Esophagus (tissue), 2 donors: ENCODE data around the gene EMP1. TPM values are rescaled to one million over a fixed set of nuclear protein-coding genes. Genes with fewer than 3 reads are reported as not detected.

Source experiments
- H3K27ac ChIP-seq, 2 donors: one replicate each; pipeline ENCODE4 v1.5.1; 2013; ENCODE audit warnings: low read depth in 2 of 2, mild to moderate bottlenecking in 2 of 2, inconsistent platforms in 1 of 2, low read length in 1 of 2, moderate library complexity in 1 of 2
- H3K27me3 ChIP-seq, 2 donors: one replicate each; pipeline ENCODE4 v1.6.1; 2013; ENCODE audit warnings: low read length in 2 of 2, control low read depth in 1 of 2, mild to moderate bottlenecking in 1 of 2; ENCODE audit not compliant: insufficient read depth in 2 of 2, control insufficient read depth in 1 of 2
- H3K36me3 ChIP-seq, 2 donors: one replicate each; pipeline ENCODE4 v1.6.1; 2013; ENCODE audit warnings: low read length in 1 of 2; ENCODE audit not compliant: control insufficient read depth in 2 of 2, insufficient read depth in 2 of 2
- H3K4me1 ChIP-seq, 2 donors: one replicate each; pipeline ENCODE4 v1.6.1; 2013; ENCODE audit warnings: low read length in 1 of 2; ENCODE audit not compliant: control insufficient read depth in 2 of 2, insufficient read depth in 2 of 2
- H3K4me3 ChIP-seq, 2 donors: one replicate each; pipeline ENCODE4 v1.5.1; 2013; ENCODE audit warnings: low read length in 2 of 2, mild to moderate bottlenecking in 2 of 2, low read depth in 1 of 2, moderate library complexity in 1 of 2
- H3K9me3 ChIP-seq, 2 donors: one replicate each; pipeline ENCODE4 v1.6.1; 2013; ENCODE audit warnings: mild to moderate bottlenecking in 2 of 2, low read depth in 1 of 2, low read length in 1 of 2, moderate library complexity in 1 of 2; ENCODE audit not compliant: control insufficient read depth in 2 of 2, insufficient read depth in 1 of 2
- WGBS, 2 donors: extraction: QIAGEN DNeasy Blood & Tissue Kit; methylation state at CpG; one replicate each; pipeline ENCODE4 v1.1.7; 2013; 5-methylcytosine and 5-hydroxymethylcytosine counted together
- polyA plus RNA-seq, 2 donors: library from polyadenylated mRNA; stranded (reverse); fragments of 200-250 nt; gene quantifications; one replicate each; pipeline ENCODE4 v1.2.3, GENCODE V29; 2013
- donor health status: healthy with polysubstance abuse.
- donor health status: Bipolar disorder and iron deficiency.

Gene EMP1, protein sequence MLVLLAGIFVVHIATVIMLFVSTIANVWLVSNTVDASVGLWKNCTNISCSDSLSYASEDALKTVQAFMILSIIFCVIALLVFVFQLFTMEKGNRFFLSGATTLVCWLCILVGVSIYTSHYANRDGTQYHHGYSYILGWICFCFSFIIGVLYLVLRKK
- polyA plus RNA-seq: 1,000 to 10,000 TPM; 1,597 to 1,599 TPM

DNA sequence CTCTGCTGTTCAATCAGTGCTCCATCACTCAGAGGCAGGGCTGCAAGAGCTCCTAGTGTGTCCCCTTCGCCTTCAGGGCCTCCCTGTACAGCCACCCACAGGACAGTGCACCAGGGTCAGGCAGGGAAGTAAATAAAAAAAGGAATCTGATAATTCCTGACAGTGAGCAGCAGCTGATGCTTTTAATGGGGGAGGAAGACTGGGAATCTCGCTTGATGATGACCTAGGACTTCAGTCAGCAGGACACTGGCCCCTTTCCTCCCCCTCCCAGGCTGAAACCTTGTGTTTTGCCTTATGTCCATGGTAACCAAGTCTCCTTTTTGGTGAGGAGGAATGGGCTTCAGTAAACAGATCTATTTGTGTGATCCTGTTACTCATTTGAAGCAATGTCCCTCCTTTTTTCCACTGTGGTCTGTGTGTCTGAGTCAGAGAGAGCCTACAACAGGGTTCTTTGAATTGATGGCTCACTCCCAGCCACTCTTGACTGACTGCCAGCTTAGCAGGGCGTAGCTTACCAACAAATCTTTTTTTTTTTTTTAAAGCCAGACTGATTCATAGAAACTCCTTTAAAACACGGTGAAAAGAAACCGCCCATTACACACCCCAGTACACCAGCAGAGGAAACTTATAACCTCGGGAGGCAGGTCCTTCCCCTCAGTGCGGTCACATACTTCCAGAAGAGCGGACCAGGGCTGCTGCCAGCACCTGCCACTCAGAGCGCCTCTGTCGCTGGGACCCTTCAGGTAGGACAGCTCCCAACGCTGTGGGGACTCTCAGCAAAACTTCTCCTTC, at the start of gene EMP1:
Gene EMP1, plus strand, starts transcription at position 597 of the 792 bp plus-strand sequence. CDS start 14,785 bp downstream, outside the sequence.
- Histone ChIP-seq H3K27me3 (no peaks in the 10 kb centered on the region), H3K27ac (peak within 1 kb of the TSS; percentile 97), H3K9me3 (no peaks in the 10 kb centered on the region), H3K4me1 (peaks cover 6 to 8% of the 10 kb centered on the region in 2 donors), H3K4me3 (peak within 1 kb of the TSS; percentile 60 to 85), H3K36me3 (peaks cover 0 to 2% of the 10 kb centered on the region in 2 donors)
- 7 to 15% methylated on average over 11 of the region's 11 CpGs for WGBS, 2 donors

DNA sequence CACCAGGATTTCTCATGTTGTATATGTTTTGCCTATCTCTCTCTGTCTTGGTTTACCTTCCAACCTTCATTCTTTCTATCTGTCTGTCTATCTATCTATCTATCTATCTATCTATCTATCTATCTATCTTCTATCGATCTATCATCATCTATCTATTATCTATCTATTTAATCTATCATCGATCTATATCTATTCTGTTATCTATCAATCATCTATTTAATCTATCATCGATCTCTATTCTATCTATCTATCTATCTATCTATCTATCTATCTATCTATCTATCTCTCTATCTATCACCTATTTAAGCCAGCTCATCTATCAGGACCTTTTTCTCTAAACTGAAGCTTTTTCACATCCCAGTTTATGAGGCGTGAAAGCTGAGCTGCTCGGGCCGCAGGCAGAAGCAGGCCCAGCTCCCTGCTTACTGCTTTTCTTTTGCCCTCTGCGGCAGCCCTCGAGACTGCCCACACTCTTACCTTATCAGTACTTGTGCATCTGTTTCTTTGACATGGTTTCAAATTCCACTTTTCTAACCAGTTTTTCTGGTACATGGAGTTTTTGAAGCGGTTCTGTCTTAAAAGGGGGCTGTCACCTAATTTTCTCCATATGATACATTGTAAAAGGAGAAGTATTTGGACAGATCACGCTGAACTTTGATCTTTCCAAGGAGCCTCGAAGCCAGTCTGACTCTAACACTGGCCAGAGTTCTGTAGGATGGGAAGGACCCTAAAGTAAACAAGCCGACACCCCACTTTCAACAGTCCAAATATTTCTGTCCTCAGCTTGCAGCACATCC, 48.6 kb upstream of the EMP1 start:
- H3K27ac ChIP-seq: no peak overlapping the region
- WGBS, 2 donors: 66 to 67% methylated on average over 12 of the region's 12 CpGs

DNA sequence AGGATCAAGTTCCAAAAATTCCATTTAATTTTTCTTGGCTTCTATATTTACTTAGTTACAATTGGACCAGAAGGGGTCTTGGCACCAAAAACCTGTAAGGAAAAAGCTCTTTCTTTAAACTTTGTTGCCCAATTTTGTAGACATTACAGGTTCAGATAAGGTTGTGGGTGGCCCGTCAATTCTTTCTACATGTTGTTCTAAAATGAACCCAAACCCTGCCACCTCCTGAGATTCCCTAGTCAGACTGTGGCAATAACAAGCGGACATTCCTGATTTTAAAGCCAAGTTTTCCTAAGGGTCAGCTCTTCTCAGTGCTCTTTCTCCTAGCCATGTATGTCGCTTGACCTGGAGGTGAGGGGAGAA, 48.1 kb upstream of the EMP1 start:
- no peaks in the 10 kb centered on the region for H3K27me3 ChIP-seq
- H3K4me1 ChIP-seq: peaks cover 0 to 4% of the 10 kb centered on the region in 2 donors
- no peaks in the 10 kb centered on the region for H3K36me3 ChIP-seq
- no peaks in the 10 kb centered on the region for H3K9me3 ChIP-seq
- WGBS, 2 donors: 82 to 88% methylated on average over 3 of the region's 3 CpGs
- H3K27ac ChIP-seq: no peak overlapping the region
- no peak overlapping the region for H3K4me3 ChIP-seq

More for the DNA sequence above, 48.6 kb upstream of the EMP1 start:
- Histone ChIP-seq H3K36me3 (no peaks in the 10 kb centered on the region), H3K4me3 (no peak overlapping the region), H3K4me1 (peaks cover 0 to 2% of the 10 kb centered on the region in 2 donors), H3K27me3 (no peaks in the 10 kb centered on the region), H3K9me3 (no peaks in the 10 kb centered on the region)

DNA sequence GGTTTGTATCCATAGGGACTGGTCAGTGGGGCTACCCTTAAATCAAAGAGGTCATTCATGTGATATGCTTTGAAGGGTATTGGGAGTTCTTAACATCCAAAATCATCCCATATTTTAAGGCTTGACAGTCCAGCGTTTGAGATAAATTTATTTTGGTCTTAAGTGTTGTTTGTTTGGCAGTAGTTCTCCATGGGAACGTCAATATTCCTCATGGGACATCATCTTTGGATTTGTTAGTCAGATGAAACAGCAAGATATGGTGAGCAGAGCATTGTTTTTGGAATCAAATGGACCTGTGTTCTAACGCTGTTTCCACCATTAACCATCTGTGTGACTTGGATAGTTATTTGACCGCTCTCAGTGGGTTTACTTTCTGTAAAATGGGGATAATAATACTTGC, 47.1 kb upstream of the EMP1 start:
- WGBS, 2 donors: 73% methylated on average over 4 of the region's 4 CpGs
- no peaks in the 10 kb centered on the region for H3K27me3 ChIP-seq
- H3K4me1 ChIP-seq: peaks cover 0 to 4% of the 10 kb centered on the region in 2 donors
- no peaks in the 10 kb centered on the region for H3K36me3 ChIP-seq
- H3K27ac ChIP-seq: no peak overlapping the region
- no peaks in the 10 kb centered on the region for H3K9me3 ChIP-seq
- H3K4me3 ChIP-seq: no peak overlapping the region

DNA sequence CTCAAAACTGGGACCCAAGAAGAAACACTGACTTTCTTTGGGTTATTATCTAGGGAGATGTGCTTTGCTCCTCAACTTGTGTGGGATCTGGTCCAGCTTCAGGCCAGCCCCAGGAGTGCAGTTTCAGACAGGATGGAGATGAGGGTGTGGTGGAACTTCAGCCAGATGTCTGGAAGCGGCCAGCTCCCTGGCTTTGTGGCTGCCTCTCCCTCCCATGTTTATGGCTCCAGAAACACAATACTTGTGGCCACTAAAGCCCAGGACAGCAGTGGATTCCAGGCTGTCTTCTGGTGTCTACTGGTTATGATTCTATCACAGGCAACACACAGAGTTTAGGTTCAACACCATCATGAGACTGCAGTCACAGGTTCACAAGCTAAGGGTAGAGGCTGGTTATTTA, 44.2 kb upstream of the EMP1 start:
- no peaks in the 10 kb centered on the region for H3K27me3 ChIP-seq
- WGBS, 2 donors: 71 to 79% methylated on average over 1 of the region's 1 CpG
- no peak overlapping the region for H3K27ac ChIP-seq
- H3K4me3 ChIP-seq: no peak overlapping the region
- H3K9me3 ChIP-seq: no peaks in the 10 kb centered on the region
- H3K4me1 ChIP-seq: peaks cover 0 to 4% of the 10 kb centered on the region in 2 donors
- no peaks in the 10 kb centered on the region for H3K36me3 ChIP-seq

DNA sequence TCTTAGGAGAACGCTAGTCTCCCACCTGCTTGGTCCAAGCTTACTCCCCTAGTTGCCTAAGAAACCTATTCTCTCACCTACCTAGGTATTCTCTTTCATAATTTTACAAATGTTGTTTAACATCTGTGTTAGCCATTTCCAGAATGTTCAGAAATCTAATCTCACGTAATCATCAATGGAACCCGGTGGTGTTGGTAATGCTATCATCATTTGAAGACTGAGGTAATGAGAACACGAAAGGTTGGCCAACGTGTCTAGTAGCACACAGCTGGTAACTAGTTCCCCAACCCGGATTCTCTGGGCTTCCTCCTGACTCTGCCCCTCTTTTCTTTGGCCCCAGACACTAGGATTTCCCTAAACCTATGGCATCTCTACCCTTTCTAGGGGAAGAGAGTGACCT, 43.8 kb upstream of the EMP1 start:
- Histone ChIP-seq H3K36me3 (no peaks in the 10 kb centered on the region), H3K27ac (no peak overlapping the region)
- 90 to 95% methylated on average over 6 of the region's 6 CpGs for WGBS, 2 donors

DNA sequence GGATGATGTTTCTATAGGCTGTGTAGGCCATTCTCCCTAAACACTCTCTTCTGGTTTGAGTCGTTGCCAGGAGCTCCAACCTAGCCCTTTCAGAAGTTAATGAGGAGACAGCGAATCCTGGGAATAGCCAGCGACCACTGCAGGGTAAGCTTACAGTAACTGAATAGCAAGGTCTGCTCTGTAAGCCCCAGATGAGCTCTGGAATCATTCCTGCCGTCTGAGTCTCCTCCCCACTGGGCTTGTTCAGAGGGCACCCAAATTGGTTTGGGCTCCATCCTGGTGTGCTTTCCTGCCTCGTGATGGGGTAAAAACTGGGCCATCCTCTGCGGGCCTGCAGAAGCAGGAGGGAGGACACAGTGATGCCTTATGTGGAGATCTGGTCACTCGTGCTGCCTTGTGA, 43.3 kb upstream of the EMP1 start:
- Histone ChIP-seq H3K27me3 (no peaks in the 10 kb centered on the region), H3K27ac (no peak overlapping the region), H3K9me3 (no peaks in the 10 kb centered on the region), H3K36me3 (no peaks in the 10 kb centered on the region), H3K4me3 (no peak overlapping the region), H3K4me1 (peaks cover 0 to 4% of the 10 kb centered on the region in 2 donors)
- 82 to 86% methylated on average over 7 of the region's 7 CpGs for WGBS, 2 donors

More for the DNA sequence above, 43.8 kb upstream of the EMP1 start:
- no peaks in the 10 kb centered on the region for H3K27me3 ChIP-seq
- H3K4me3 ChIP-seq: no peak overlapping the region
- H3K4me1 ChIP-seq: peaks cover 0 to 4% of the 10 kb centered on the region in 2 donors
- H3K9me3 ChIP-seq: no peaks in the 10 kb centered on the region

DNA sequence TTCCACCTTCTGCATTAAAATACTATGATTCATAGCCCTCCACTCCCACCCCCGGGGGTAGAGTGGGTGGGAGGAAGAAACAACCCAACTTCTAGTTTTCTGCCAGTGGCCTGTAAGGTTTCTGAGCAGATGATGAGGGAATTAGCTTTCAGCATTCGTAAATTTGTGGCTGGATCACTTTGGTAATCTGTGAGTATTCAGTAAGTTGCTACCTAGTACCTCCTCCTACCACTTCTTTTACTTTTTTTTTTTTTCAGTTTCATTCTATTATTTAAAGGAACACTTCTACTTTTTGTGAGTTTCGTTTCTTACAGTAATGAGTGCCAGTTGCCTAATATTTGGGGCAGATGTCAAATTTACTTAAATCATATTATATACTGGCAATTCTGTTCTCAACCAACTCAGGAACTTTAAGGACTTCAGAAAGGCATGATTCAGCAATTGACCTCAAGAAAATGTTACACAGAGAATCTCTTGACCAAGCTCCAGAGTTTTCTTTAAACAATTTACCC, 42.4 kb upstream of the EMP1 start:
- WGBS, 2 donors: 20 to 31% methylated on average over 3 of the region's 3 CpGs
- Histone ChIP-seq H3K36me3 (no peaks in the 10 kb centered on the region), H3K4me3 (no peak overlapping the region), H3K27me3 (no peaks in the 10 kb centered on the region), H3K9me3 (no peaks in the 10 kb centered on the region), H3K27ac (no peak overlapping the region), H3K4me1 (peaks cover 0 to 4% of the 10 kb centered on the region in 2 donors)

DNA sequence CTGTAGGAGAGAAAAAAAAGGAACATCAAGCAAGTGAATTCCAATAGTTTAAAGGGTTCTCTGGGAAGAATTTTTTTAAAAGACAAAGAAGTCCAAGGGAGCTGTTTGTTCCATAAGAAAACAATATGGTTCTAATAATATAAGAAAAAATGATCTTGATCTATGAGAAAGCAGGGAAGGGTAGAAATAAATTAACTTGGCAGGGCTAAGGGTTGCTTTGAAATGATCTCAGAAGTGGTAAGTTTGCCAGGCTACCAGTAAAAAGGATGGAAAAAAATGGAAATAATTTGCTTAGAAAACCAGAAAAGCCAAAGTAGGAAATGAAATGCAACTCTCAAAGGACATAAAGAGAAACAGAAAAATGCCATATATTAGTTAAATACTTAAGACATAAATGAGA, 41.7 kb upstream of the EMP1 start:
- H3K27ac ChIP-seq: no peak overlapping the region
- no peaks in the 10 kb centered on the region for H3K36me3 ChIP-seq
- no peaks in the 10 kb centered on the region for H3K9me3 ChIP-seq
- peaks cover 0 to 4% of the 10 kb centered on the region in 2 donors for H3K4me1 ChIP-seq
- no peaks in the 10 kb centered on the region for H3K27me3 ChIP-seq
- H3K4me3 ChIP-seq: no peak overlapping the region
